Ishikawa (cell line): ENCODE measurements around the gene HAP1.

Source experiments
- EP300 ChIP-seq: IDR thresholded peaks from 2 replicates; pipeline ENCODE4 v1.6.1; 2012; ENCODE audit warnings: borderline replicate concordance
- RAD21 ChIP-seq: IDR thresholded peaks from 2 replicates; pipeline ENCODE4 v1.6.1; 2012; ENCODE audit warnings: low read depth
- TCF12 ChIP-seq: IDR thresholded peaks from 2 replicates; pipeline ENCODE4 v1.6.1; 2012; ENCODE audit warnings: low read depth

GRCh38 chr17:41750862-41751261 is 16.4 kb upstream of the HAP1 start:
- no peak for TF ChIP-seq RAD21
- TF ChIP-seq EP300: no peak
- TF ChIP-seq TCF12: no peak
